GM18511 (cell line): ENCODE results near the gene TBX15.
A peak's percentile ranks its signal among the peaks of the same experiment; 100 is the strongest.

Source experiments
- ATAC-seq: cut with Tn5 transposase; IDR thresholded peaks from one replicate; pipeline ENCODE4 v1.9.1; 2021; ENCODE audit warnings: mild to moderate bottlenecking, moderate library complexity; ENCODE audit not compliant: unreplicated experiment

The TBX15 gene

DNA sequence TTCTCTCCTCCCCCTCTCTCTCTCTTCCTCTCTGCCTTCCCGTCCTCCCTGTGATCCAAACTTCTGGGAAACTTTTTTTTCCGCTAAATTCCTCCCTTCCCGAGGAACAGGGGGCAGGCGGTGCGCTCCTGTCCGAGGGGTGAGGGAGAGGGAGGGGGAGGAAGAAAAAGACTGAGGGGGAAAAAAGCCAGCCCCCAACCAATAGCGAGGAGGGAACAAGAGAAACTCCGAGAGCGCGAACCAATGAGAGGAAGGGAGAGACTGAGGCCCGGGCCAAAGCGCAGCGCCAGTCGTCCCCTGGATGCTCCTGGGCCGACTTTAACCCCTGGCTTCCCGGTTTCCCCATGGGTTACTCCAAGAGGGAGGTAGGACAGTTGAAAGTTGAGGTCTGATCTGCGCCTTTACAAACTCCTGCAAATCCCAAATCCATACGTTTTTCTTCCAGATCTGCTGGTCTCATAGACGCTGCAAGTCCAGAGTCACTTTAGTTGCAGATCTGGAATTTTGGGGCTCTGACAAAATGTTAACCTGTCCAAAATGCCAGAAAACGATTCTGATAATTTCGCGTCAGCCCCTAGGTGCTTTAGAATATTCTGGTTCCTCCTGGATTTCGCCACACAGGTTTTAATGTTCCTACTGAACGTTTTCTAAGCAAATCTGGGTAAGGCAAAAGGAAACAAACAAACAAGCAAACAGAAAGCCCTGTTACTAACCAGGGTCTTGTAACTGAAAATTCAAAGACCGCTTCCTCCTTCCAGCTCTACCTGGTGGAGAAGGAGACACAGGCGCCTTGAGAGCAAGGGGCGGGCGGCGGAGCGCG, at the start of gene TBX15:
TSS of gene TBX15 (minus strand) at position 158 of the 820 bp plus-strand sequence. CDS start 548 bp downstream, outside the sequence.
- ATAC-seq, result no peak

DNA sequence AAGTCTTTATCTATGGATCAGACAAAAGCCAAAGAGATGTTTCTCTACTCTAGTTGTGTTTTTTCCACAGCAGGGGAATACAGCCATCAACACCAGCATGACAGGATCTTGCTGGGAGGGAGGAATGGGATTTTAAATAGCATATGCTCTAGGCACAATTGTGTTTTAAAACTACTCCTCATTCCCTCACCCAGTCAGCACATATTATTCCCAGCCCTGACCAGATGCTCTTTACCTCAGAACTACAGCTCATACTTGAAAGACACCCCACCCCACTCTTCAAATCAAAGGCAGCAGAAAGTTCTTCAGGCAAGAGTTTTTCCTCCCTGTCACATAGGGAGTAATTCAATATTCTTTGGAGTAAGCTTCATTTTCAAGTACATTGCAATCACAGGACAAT, 46.2 kb upstream of the TBX15 start:
- no peak for ATAC-seq

DNA sequence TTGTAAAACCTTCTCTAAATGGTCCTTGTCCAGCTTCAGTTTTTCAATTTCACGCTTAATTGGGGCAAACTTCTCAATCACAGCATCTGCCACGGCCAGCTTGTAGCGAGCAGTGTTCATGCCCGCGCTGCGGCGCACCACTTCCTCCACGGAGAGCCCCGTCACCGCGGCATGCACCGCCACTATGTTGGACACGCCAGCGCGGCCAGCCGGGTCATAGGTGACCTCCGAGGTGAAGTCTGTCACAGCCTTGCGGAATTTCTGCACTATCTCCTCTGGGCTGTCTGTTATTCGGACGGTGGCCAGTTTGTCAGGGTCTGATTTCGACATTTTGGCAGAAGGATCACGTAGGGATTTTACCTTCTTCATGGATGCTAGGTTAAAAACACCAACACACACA, 44.8 kb upstream of the TBX15 start:
- ATAC-seq, result no peak

DNA sequence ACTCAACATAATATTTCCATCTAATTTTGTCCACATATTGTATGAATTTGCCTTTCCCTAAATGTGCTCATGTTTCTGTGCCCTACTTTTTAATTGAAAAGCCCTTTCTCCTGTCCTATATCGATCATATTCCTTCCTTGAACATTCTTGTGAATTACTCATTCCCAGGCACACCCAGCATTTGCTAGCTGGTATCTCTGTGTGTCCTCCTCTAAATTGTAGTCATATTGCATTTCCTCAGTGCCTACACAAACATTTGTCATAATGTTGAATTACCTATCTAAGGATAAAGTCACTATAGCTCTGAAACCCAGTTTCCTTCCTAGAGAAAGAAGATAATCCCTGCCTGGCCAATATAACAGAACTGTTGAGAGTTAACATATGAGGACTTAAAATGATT, 39.6 kb upstream of the TBX15 start:
- ATAC-seq, result no peak

DNA sequence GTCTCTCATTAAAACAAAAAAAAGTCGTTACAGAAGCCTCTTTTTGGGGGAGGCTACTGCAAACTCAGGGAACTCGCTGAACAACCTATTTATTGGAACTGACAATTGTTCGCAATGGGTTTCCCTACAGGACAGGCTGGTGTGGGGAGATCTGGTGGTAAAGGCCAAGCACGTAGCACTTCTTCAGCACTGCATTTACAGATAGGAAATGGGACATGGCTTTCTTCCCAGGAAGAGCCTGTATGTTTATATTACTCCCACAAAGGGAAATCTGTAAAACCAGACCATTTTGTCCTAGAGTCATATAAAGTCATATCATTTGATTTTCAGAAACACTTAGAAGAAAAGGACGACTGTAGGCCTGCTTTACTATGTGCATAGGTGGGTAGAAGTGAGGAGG, 38.8 kb upstream of the TBX15 start:
- no peak for ATAC-seq

DNA sequence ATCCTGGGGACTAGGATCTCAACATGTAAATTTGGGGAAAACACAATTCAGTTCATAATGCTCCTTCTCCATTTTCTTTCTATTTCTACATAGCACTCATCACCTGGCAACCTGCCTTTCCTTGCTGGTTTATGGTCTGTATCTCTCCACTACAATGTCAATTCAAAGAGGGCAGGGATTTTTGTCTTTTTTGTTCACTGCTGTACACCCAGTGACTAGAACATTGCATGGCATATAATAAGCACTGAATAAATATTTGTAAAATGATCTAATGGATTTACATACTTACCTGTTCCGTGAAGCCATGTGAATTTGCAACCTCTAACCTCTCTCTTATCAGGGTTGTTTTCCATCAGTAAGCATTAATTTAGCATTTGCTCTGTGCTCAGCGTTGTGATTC, 27.4 kb upstream of the TBX15 start:
- ATAC-seq, result no peak

DNA sequence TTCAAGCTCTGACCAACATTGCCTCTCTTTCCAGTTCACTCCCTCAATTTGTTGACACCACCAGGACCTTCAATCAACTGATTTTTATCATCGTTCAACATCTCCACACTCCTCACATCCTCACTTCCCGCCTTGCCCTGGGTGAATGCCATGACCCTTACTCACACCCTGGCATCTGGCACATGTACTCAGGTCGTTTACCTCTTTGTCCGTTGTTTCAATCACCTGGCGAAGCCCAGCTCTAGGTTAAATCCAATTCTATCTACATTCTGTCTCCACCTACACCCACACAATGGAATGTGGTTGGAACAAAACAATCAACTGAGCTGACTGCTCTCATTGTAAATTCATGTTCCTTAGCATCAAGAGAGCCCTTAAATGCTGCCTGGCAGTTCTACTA, 24.2 kb upstream of the TBX15 start:
- no peak for ATAC-seq

DNA sequence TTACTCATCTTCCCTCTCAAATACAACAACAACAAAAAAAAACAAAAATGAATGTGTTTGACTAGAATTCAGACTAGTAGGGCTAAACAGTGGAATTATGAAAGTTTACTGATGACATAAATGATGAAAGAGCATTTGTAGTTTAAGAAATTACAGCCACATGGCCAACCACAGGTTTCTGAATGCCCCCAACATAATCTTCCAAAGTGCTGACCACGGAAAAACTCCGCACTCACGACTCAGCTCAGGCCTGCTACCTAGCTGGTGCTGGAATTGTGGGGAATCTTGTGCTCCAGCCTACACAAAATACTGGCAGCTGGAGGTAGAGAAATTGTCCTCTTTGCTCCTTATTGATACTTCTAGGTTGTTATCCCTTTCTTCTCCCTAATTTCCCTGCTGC, 23.6 kb upstream of the TBX15 start:
- no peak for ATAC-seq

DNA sequence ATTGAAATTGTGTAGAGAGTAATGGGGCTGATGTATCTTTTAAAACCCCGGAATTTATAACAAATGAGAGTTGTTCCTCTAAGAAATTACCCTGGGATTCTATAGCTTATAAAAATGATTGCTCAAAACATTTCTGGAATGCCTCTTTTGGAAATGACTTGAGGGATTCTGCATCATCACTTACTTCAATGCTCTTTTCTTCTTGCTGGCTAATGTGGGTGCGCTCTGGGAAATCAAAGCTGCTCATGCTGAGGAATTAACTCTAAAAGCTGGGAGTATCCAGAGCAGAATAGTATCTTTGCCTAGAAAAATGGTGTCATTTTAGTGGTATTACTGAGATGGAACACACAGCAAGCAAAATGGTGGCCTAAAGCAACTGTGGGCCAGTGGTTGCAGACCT, 23.0 kb upstream of the TBX15 start:
- ATAC-seq, result no peak

DNA sequence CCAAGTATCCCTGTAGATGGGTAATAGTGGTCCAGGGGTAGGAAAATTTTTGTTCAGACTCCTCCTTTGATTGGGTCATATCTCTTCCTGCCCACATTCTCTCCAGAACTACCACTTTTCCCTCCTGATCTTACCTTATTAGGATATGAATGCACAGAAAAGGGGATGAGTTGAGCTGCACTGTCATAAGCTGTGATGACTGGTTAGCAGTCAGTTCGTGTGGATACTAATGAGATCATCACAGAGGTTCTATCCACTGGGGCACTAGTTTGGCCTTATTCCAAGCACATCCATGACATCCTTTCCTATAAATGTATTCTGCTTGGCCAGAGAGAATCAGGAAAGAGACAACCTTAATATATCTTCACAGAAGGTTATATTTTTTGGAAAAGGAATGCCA, 22.1 kb upstream of the TBX15 start:
- no peak for ATAC-seq

DNA sequence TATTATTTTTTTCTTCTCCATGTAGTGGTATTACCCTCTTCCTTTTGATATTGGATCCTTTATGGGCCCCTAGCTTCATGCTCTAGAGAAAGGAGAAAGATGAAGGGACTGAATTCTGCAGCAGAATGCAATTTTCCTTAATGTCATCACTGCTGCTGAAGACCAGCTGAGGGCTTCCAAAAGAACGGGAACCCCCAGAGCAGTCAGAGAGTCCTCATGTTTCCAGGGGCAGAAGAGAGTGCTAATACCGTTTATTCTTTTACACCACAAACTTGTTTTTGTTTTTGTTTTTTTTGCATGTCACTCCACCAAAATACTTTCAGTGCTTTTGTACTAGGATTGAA, 21.1 kb upstream of the TBX15 start:
- ATAC-seq, result no peak

DNA sequence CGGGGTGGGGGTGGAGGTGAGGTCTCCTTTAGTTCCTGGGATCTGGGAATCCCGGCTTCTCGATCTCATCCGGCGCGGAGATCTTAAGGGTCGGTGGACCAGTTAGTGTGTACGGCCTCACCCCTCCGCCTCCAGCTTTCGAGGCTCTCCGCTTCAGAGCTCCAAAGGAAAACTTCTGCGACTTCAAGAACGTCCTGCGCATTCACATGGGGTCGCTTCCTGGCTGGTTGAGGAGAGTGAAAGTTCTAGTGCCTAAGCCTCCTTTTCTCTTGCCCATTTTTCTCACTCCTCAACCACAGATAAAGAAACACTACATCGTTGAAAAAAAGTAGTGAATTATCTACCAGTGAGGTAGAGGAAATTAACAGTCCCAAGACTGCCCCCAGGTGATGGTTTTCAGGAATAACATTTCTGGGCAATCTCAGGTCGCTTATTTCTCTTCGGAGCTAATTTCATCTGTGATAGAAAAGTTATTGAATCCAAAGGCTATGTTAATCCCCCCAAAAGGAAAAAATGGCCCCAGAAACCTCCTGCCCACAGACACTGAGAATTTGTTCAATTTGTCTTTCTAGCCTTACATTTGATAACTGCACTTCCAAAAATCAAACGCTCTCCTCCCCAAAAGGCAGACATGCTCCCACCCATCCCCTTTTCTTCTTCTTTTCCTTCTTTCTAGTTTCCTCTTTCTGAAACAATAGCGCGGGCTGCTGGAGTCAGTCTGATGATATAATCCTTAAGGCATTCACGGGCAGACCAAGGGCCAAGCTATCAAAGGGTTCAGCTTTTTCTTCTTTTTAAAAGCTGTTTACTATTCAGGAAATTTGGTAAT, 20.6 kb upstream of the TBX15 start:
- peak; percentile 80 for ATAC-seq

DNA sequence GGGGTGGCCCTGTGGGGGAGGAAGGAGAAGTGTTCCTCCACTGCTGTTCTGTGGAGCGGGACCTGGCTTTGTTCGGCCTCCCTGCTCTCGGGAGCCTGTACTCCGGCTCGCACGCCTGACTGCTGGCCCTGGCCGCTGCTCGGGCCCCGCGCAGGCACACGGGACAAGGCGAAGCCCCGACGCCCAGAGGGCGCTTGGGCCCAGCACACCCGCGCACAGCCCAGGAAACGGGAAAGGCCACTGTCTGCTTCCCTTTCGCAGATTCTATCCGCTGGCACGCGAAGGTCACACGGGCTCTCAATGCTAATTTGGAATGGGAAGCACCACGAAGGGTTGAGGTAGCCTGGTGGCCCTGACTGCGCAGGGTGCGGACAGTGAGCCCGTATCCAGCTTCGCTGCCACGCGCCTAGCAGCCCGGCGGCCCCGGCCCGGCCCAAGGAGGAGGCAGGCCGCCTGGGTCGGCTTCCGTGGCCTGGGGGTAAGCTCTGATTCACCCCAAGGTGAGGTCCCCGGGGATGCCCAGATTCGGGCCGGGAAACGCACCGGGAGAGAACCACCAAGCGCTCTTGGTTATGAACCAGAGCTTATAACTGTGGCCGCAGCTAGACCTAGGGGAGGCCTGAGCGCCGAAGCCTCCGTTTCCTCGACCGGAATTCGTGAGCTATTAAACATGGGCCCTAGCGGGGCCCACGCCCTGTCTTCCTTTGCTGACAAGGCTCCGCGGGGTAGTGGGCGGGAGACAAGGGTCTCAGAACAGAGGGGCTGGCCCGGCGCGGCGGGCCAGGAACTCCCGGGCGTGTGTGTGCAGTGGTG, 19.7 kb upstream of the TBX15 start:
- ATAC-seq, result peak; percentile 44

DNA sequence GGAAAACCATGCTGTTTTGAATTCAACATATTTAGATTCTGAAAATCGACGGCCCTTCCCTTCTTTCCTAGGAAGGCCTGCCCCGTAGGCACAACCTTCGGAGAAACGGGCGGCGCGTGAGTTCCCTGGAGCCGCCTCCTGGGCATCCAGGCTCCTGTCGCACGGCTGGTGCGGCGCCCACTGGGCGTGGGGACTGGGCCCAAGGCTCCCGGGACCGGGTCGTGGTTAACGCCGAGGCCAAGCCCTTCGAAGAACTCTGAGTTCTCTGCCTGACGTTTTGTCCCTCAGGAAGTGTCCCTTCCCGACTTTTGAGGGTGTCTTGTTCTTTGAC, 19.2 kb upstream of the TBX15 start:
- no peak for ATAC-seq

DNA sequence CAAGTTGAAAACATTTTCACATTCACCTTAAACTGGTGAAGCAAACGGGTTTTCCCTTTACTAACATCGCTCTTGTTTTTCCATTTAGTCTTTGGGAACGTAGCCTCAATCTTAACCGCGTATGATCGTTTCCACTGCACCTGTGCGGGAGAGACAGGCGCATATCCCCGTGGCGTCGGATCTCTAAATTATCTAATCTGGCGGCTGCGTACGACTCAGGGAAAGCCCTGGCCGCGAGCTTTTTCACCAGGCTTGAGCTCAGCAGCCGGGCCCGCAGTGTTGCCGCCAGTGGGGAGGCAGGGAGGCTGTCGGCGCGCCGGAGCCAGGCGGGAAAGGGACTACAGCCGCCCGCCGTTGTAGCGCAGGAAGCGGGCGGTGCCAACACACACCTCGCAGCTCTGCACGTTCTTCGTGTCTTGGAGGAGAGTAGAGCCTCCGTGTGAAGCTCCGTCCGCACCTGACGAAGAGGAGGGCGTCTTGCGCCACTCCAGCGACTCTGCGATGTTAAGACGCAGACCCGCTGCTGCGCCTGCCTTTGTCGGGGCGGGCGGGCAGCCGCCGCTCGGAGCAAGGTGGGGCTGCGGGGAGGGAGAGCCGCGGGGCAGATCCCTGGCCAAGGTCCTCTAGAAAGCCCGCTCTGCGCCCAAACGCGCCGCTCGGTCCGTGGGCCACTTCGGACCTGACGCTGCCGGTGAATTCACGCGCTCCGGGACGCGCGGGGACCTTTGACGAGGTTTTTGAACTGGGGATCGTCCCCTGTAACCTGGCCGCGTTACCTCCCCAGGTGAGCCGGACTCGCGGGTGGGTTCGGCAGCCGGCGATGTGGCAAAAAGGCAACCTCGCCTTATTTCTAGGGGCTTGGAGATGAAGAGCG, 18.5 kb upstream of the TBX15 start:
- ATAC-seq, result no peak

DNA sequence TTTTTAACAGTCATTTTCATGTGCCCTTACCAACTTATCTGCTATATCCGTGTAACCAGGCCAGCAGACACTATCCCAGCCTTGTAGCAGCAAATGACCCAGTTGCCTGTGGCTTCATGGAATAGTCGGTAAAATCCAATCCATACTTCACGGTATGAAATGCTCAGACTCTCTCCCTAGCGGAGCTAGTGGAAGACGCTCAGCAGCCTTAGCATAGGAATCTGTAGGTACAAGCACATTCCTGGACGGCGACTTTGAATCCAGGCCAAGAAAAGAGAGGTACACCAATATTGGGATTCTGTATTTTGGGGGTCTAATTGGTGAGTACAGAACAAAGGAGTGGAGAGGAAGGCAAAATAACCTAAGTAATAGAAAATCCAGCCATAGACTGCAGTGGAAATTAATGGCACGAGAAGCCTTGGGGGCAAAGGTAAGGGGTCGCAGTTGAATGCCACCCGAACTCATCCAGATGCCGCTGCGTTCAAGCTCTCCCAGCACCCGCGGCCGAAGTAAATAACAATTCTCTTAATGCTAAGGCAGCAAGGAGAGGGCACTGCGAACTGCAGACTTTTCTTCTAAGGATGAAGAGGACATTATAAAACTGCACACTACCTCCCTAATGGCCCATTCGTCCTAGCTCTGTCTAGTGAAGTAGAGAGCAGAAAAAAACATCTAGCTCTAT, 17.7 kb upstream of the TBX15 start:
- ATAC-seq, result no peak

DNA sequence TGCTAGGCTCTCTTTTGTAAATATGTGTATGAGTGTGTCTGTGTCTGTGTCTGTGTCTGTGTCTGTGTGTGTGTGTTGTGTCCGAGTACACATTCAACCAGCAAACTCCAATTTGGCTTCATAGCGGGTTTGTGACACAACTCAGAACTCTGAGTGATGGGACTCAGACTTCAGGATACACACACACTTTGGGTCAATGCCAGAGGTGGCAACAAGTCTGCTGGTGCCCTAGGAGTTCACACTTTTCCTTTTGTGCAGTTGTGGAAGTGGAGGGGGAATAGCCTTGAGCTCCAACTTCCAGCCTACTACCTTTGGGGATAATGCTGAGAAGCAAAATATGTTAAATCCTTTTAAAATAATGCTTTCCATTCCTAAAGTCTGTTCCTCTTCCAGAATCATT, 16.6 kb upstream of the TBX15 start:
- ATAC-seq, result no peak

DNA sequence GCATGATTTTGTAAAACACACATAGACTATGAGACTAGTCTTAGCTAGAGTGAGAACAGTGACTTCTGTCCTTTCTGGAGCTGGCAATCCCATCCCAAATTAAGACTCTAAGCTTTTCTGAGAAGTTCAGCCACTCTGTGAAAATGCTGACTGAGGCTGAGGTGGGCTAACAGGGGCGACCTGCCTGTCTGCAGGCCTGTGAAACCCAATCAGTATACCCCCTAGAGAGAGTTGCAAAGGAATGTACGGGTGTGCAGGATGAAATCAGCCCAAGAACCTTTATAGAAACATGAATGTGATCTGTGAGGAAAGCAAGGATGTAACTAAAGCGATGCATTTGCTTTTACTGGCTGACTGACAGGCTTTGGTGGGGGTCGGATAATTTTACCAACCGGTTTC, 16.0 kb upstream of the TBX15 start:
- ATAC-seq, result no peak

DNA sequence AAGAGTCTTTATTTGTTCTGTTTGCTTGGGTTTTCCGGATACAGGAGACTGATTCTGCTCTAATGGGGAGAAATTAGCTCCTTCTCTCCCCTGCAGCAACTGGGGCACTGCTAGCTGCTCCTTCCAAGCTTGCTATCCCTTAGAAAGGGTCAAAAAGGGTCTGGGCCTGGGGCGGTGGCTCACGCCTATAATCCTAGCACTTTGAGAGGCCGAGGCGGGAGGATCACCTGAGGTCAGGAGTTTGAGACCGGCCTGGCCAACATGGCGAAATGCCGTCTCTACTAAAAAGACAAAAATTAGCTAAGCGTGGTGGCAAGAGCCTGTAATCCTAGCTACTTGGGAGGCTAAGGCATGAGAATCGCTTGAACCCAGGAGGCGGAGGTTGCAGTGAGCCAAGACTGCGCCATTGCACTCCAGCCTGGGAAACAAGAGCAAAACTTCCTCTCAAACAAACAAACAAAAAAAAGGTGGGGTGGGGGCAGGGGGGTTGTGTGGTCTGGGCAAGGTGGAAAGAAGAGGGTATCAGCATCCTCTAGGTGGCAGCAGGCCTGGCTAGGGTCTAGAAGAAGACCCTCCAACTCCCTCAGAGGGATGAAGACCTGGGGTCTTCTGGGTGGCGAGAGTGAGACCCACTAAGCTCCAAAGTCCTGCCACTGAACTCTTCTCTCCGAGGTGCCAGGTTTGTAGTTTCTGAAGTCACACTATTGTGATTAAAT, 15.4 kb upstream of the TBX15 start:
- ATAC-seq, result no peak
